GM23338 (cell line): ENCODE results near the gene ACD.

Source experiments
- CTCF ChIP-seq, 2 experiments: fragments of 200-600 bp in 1 of 2; sonication (generic) in 1 of 2; conservative IDR thresholded peaks; 2 replicates each; pipeline versions ENCODE4 v1.5.1 to v1.6.1; 2016 to 2017; ENCODE audit warnings: antibody characterized with exemption in 2 of 2, low read depth in 2 of 2, mild to moderate bottlenecking in 2 of 2, moderate library complexity in 1 of 2
- EZH2 ChIP-seq: fragments of 200-600 bp; sonication (generic); IDR thresholded peaks from one replicate; pipeline ENCODE4 v1.8.0; 2017; ENCODE audit warnings: antibody characterized with exemption, mild to moderate bottlenecking, low read depth; ENCODE audit not compliant: unreplicated experiment
- EZH2phosphoT487 ChIP-seq: fragments of 200-600 bp; sonication (generic); IDR thresholded peaks from one replicate; pipeline ENCODE4 v1.8.1; 2018; ENCODE audit warnings: antibody characterized with exemption; ENCODE audit not compliant: unreplicated experiment
- POLR2AphosphoS5 ChIP-seq: IDR thresholded peaks from 2 replicates; pipeline ENCODE4 v1.6.1; 2016; ENCODE audit warnings: antibody characterized with exemption, low read depth

GRCh38 chr16:67663151-67663876, 3.3 kb upstream of the ACD start:
- TF ChIP-seq EZH2 (no peak), POLR2AphosphoS5 (no peak), CTCF (conservative IDR thresholded peaks at IDR 0.05; ENCODE audit: low read depth in 2 of 2) (peak; percentile 55 to 67), EZH2phosphoT487 (no peak)
